Uterus (tissue), 4 donors: ENCODE results near the gene NCOR1. TPM values are rescaled to one million over a fixed set of nuclear protein-coding genes. Genes with fewer than 3 reads are reported as not detected.
"Not testable (repeated sequence)": the region's sequence is repeated elsewhere in the genome, so short reads cannot be mapped to it uniquely, and the experiment has no call there.

ENCODE experiments used
- DNase-seq, 2 donors: peaks; one replicate each; pipeline ENCODE4 v3.0.0-alpha.2; 2019 to 2020
- H3K27ac ChIP-seq, 2 donors: fragments of 200-600 bp; sonication (generic); 1 replicate in 1 of 2; 2 replicates in 1 of 2; pipeline ENCODE4 v1.5.1; 2016 to 2018
- H3K27me3 ChIP-seq, 2 donors: fragments of 200-600 bp; sonication (generic); one replicate each; pipeline ENCODE4 v1.5.1; 2018 to 2019; ENCODE audit warnings: control low read depth in 1 of 2
- H3K36me3 ChIP-seq, 2 donors: fragments of 200-600 bp; sonication (generic); one replicate each; pipeline ENCODE4 v1.5.1; 2019; ENCODE audit warnings: control low read depth in 1 of 2
- H3K4me1 ChIP-seq, 2 donors: fragments of 200-600 bp; sonication (generic); one replicate each; pipeline ENCODE4 v1.5.1; 2018 to 2019; ENCODE audit warnings: control low read depth in 1 of 2
- H3K4me3 ChIP-seq, 2 donors: fragments of 200-600 bp; sonication (generic); 1 replicate in 1 of 2; 2 replicates in 1 of 2; pipeline ENCODE4 v1.5.1; 2018 to 2019; ENCODE audit warnings: mild to moderate bottlenecking in 1 of 2
- H3K9me3 ChIP-seq, 2 donors: fragments of 200-600 bp; sonication (generic); one replicate each; pipeline ENCODE4 v1.5.1; 2019; ENCODE audit warnings: control low read depth in 1 of 2
- POLR2A ChIP-seq, 2 donors: fragments of 450-650 bp; IDR thresholded peaks; one replicate each; pipeline ENCODE4 v1.6.1; 2016; ENCODE audit warnings: antibody characterized with exemption in 2 of 2, mild to moderate bottlenecking in 1 of 2, moderate library complexity in 1 of 2
- intact Hi-C: fragments of 100-400 bp; cut with DNase I; formaldehyde crosslinking; loops from one replicate; pipeline ENCODE4 v1.15.1; 2023; ENCODE audit warnings: low total_unique reads
- total RNA-seq, 4 donors: library from RNA; depleted of rRNA in 3 of 4; stranded (reverse); fragments of >200 nt in 3 of 4; gene quantifications; one replicate each; pipeline versions ENCODE4 v1.1.0 to v1.2.4, GENCODE V29; 2014 to 2023
- TF ChIP-seq, protein P1 (sequence below), 4 experiments: fragments of 200-600 bp in 2 of 4; fragments of 450-650 bp in 2 of 4; sonication (generic) in 2 of 4; IDR thresholded peaks; one replicate each; pipeline ENCODE4 v1.5.1; 2016 to 2019; ENCODE audit warnings: antibody characterized with exemption in 4 of 4, mild to moderate bottlenecking in 2 of 4, moderate library complexity in 1 of 4
- donor health status: DM: yes; HTN: yes; CAD: no.

The NCOR1 gene
- total RNA-seq, 4 donors from 2014 or later: 117 to 195 (median 147) TPM

DNA sequence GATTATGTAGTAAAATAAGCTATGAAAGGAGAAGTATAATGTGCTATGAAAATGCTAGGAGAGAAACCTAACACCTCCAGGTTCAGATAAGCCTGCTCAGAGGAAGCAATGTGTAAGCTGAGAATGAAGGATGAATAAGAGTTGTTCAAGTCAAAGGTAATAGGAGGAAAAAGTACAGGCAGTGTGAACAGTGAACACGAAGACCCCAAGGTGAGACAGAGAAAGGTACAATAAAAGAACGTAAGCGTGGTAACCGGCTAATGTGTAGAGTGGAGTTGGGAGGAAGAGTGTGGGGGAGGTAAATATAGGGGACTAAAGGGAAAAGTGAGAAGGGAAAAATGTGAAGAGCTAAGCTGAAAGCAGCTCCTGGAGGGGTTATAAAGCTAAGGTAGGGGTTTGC lies 141.5 kb downstream of the NCOR1 start:
- intact Hi-C loops: no loop called here
- no peaks in the 10 kb centered on the region for H3K4me1 ChIP-seq
- TF ChIP-seq POLR2A (IDR thresholded peaks at IDR 0.05): no peak
- TF ChIP-seq, protein P1, sequence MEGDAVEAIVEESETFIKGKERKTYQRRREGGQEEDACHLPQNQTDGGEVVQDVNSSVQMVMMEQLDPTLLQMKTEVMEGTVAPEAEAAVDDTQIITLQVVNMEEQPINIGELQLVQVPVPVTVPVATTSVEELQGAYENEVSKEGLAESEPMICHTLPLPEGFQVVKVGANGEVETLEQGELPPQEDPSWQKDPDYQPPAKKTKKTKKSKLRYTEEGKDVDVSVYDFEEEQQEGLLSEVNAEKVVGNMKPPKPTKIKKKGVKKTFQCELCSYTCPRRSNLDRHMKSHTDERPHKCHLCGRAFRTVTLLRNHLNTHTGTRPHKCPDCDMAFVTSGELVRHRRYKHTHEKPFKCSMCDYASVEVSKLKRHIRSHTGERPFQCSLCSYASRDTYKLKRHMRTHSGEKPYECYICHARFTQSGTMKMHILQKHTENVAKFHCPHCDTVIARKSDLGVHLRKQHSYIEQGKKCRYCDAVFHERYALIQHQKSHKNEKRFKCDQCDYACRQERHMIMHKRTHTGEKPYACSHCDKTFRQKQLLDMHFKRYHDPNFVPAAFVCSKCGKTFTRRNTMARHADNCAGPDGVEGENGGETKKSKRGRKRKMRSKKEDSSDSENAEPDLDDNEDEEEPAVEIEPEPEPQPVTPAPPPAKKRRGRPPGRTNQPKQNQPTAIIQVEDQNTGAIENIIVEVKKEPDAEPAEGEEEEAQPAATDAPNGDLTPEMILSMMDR (IDR thresholded peaks at IDR 0.05): no peak
- no peaks in the 10 kb centered on the region for H3K36me3 ChIP-seq
- no peak for DNase-seq
- no peak overlapping the region for H3K27ac ChIP-seq
- no peak overlapping the region for H3K4me3 ChIP-seq
- H3K27me3 ChIP-seq: no peaks in the 10 kb centered on the region
- no peaks in the 10 kb centered on the region for H3K9me3 ChIP-seq

DNA sequence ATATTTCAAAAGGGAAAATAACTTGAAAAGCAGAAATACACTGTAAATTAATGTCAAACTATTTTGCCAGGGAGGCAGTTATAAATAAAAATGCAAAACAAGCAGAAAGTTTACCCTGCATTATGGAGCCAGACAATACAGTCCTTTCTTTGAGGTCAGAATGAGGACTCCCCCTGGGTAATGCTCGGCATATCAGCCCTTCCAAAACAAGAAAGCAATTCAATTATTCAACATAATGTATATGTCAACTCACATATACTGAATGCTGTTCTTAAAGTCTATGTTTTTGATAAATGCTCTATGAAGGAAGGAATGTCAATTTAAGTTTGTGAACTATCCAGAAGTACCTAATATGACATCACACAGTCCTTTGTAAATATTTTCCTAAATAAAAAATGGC lies 143.3 kb downstream of the NCOR1 start:
- H3K36me3 ChIP-seq: no peaks in the 10 kb centered on the region
- DNase-seq: no peak
- TF ChIP-seq, protein P1 (IDR thresholded peaks at IDR 0.05): no peak
- no peak for TF ChIP-seq POLR2A (IDR thresholded peaks at IDR 0.05)
- H3K27ac ChIP-seq: no peak overlapping the region
- H3K4me1 ChIP-seq: no peaks in the 10 kb centered on the region
- no peaks in the 10 kb centered on the region for H3K9me3 ChIP-seq
- intact Hi-C loops: no loop called here
- H3K27me3 ChIP-seq: no peaks in the 10 kb centered on the region
- H3K4me3 ChIP-seq: no peak overlapping the region

DNA sequence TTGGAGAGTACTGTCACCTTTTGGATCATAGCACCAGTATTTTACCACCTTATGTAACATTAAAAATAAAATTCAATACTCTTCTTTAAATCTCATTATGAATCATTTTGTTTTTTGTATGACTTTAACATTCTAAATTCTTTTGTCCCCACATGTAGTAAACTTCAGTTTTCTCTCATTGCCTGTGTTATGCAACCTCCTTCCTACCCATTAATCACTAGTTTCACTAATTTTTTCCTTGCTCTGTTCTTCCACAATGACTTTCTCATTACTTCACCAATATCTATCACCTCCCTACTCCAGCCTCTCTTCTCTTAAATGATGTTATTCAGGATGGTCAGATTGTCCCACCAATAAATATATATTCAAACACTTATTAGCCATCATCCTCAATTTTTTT lies 147.0 kb downstream of the NCOR1 start:
- Histone ChIP-seq H3K4me1 (no peaks in the 10 kb centered on the region), H3K9me3 (no peaks in the 10 kb centered on the region), H3K36me3 (no peaks in the 10 kb centered on the region), H3K4me3 (no peak overlapping the region), H3K27ac (peak overlapping the region in 1 of 2 donors; percentile 34), H3K27me3 (no peaks in the 10 kb centered on the region)
- intact Hi-C loops: no loop called here
- no peak for TF ChIP-seq POLR2A (IDR thresholded peaks at IDR 0.05)
- TF ChIP-seq, protein P1 (IDR thresholded peaks at IDR 0.05): no peak
- no peak for DNase-seq

DNA sequence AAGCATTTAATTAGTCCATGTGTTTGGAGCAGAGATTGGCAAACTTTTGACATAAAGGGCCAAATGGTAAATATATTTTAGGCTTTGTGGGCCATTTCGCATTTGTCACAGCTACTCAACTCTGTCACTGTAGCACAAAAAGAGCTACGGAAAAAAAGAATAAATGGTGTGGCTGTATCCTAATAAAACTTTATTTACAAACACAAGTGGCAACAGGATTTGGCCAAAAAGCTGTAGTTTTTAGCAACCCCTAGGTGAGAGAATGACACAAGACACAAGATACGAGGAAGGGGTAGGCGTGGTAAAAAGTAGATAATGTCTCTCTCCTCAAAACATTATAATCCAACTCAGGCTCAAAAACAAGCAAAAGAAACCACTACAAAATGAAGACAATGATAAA lies 149.2 kb downstream of the NCOR1 start:
- H3K27me3 ChIP-seq: no peaks in the 10 kb centered on the region
- intact Hi-C loops: no loop called here
- H3K27ac ChIP-seq: no peak overlapping the region

DNA sequence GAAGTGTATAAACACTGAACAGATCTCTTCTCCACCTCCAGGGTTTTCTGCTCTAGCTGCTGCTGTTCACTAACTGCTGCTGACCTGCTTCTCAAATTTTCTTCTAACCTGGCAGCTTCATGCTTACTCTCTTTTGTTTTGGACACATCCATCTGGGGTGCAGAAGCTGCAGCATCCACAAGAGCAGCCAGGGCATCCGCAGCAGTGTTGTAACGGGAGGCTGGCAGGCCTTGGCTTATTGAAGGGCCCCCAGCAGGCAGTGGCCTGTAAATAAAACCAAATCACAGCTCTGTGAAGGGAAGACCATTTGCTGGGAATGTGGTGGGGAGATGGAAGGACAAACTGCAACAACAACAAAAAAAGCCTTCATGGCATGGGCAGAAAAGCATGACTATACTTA lies 153.7 kb downstream of the NCOR1 start:
- H3K4me3 ChIP-seq: no peak overlapping the region
- DNase-seq: no peak
- no peaks in the 10 kb centered on the region for H3K9me3 ChIP-seq
- no peaks in the 10 kb centered on the region for H3K36me3 ChIP-seq
- TF ChIP-seq, protein P1 (IDR thresholded peaks at IDR 0.05): no peak
- no peak for TF ChIP-seq POLR2A (IDR thresholded peaks at IDR 0.05)
- intact Hi-C loops: no loop called here
- no peaks in the 10 kb centered on the region for H3K27me3 ChIP-seq
- H3K4me1 ChIP-seq: peaks cover 4 to 8% of the 10 kb centered on the region in 2 donors
- peak overlapping the region in 1 of 2 donors; percentile 39 for H3K27ac ChIP-seq

More for the DNA sequence above, 149.2 kb downstream of the NCOR1 start:
- Histone ChIP-seq H3K4me3 (no peak overlapping the region), H3K9me3 (no peaks in the 10 kb centered on the region), H3K36me3 (no peaks in the 10 kb centered on the region), H3K4me1 (no peaks in the 10 kb centered on the region)
- TF ChIP-seq POLR2A (IDR thresholded peaks at IDR 0.05): no peak
- TF ChIP-seq, protein P1 (IDR thresholded peaks at IDR 0.05): no peak
- DNase-seq: no peak

DNA sequence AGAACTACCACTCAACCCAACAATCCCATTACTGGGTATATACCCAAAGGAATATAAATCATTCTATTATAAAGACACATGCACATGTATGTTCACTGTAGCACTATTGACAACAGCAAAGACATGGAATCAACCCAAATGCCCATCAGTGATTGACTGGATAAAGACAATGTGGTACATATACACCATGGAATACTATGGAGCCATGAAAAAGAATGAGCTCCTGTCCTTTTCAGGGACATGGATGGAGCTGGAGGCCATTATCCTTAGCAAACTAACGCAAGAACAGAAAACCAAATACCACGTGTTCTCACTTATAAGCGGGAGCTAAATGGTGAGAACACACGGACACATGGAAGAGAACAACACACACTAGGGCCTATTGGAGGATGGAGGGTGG lies 160.2 kb downstream of the NCOR1 start:
- intact Hi-C loops, H3K27ac ChIP-seq, H3K4me1 ChIP-seq, H3K27me3 ChIP-seq, H3K4me3 ChIP-seq, H3K9me3 ChIP-seq, DNase-seq, H3K36me3 ChIP-seq: not testable (repeated sequence)
